T-helper 2 cell (primary cell): Measurements from ENCODE around the gene MIA.
"Not testable (repeated sequence)": the region's sequence is repeated elsewhere in the genome, so short reads cannot be mapped to it uniquely, and the experiment has no call there.

Experiments used
- DNase-seq, 5 experiments: peaks; one replicate each; pipeline versions ENCODE4 v3.0.0 to v3.0.0-alpha.2; 2012 to 2022

Gene MIA

GRCh38 chr19:40750874-40751537, 24.3 kb upstream of the MIA start, which contains the start of gene SNRPA:
TSS of gene SNRPA (plus strand) at chr19:40751203. CDS start at chr19:40751409, 206 bp downstream.
- DNase-seq = peak; percentile 85 to 98 (median 96)

GRCh38 chr19:40752257-40752781, 23.0 kb upstream of the MIA start:
- peak in 1 of 5 experiments; percentile 66 for DNase-seq

GRCh38 chr19:40754611-40755247, 20.6 kb upstream of the MIA start:
- DNase-seq = peak in 2 of 5 experiments; percentile 61 to 75

GRCh38 chr19:40755248-40755624, 20.1 kb upstream of the MIA start:
- DNase-seq = no peak

GRCh38 chr19:40755791-40756190, 19.5 kb upstream of the MIA start:
- peak in 1 of 5 experiments; percentile 23 for DNase-seq

- peak in 3 of 5 experiments; percentile 25 to 75 (median 33) for DNase-seq
Measured at GRCh38 chr19:40756502-40757110, 18.7 kb upstream of the MIA start.

- DNase-seq = no peak
Measured at GRCh38 chr19:40758491-40758890, 16.8 kb upstream of the MIA start.

GRCh38 chr19:40759352-40759751, 16.0 kb upstream of the MIA start:
- DNase-seq = no peak

GRCh38 chr19:40762754-40763470, 12.4 kb upstream of the MIA start:
- DNase-seq = no peak

GRCh38 chr19:40763526-40763925, 11.8 kb upstream of the MIA start:
- no peak for DNase-seq

- DNase-seq = no peak
Measured at GRCh38 chr19:40763963-40764362, 11.4 kb upstream of the MIA start.

- DNase-seq = not testable (repeated sequence)
Measured at GRCh38 chr19:40766385-40766784, 8.9 kb upstream of the MIA start.

GRCh38 chr19:40768869-40769268, 6.5 kb upstream of the MIA start:
- no peak for DNase-seq

- peak in 1 of 5 experiments; percentile 59 for DNase-seq
Measured at GRCh38 chr19:40771101-40771862, 4.0 kb upstream of the MIA start.

GRCh38 chr19:40775632-40776022, 306 bp downstream of the MIA start:
- no peak for DNase-seq

GRCh38 chr19:40776364-40776763, 1.0 kb downstream of the MIA start:
- DNase-seq = no peak

- peak; percentile 41 to 97 (median 81) for DNase-seq
Measured at GRCh38 chr19:40776932-40777644, 1.8 kb downstream of the MIA start.

GRCh38 chr19:40777645-40777936, 2.3 kb downstream of the MIA start:
- DNase-seq = no peak

- peak; percentile 100 for DNase-seq
Measured at GRCh38 chr19:40777937-40778705, 2.8 kb downstream of the MIA start, which contains the start of gene RAB4B. TSS of gene RAB4B (plus strand) at chr19:40778247. CDS start at chr19:40778376, 129 bp downstream.

- DNase-seq = no peak
Measured at GRCh38 chr19:40778706-40779284, 3.5 kb downstream of the MIA start.
